ENCODE data around the gene BSG.

DNA sequence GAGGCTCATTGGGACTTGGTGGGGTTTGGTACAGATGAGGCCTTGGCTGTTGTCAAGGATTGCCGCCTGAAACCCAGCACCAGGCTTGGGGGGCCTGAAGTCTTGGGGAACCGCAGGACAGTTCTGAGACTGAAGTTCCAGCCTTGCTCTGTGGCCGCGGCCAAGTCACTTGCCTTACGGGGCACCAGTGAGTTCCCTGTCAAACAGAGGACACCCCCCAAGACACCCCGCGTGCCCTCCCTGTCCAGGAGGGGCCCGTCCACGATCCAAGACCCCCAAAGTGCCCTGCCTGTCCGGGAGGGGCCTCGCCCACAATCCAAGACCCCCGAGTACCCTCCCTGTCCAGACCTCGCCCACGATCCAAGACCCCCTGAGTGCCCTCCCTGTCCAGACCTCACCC lies 38.3 kb upstream of the BSG start:
- no peak for TF ChIP-seq POLR2A (IDR thresholded peaks at IDR 0.05)
- TF ChIP-seq, protein P1, sequence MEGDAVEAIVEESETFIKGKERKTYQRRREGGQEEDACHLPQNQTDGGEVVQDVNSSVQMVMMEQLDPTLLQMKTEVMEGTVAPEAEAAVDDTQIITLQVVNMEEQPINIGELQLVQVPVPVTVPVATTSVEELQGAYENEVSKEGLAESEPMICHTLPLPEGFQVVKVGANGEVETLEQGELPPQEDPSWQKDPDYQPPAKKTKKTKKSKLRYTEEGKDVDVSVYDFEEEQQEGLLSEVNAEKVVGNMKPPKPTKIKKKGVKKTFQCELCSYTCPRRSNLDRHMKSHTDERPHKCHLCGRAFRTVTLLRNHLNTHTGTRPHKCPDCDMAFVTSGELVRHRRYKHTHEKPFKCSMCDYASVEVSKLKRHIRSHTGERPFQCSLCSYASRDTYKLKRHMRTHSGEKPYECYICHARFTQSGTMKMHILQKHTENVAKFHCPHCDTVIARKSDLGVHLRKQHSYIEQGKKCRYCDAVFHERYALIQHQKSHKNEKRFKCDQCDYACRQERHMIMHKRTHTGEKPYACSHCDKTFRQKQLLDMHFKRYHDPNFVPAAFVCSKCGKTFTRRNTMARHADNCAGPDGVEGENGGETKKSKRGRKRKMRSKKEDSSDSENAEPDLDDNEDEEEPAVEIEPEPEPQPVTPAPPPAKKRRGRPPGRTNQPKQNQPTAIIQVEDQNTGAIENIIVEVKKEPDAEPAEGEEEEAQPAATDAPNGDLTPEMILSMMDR (IDR thresholded peaks at IDR 0.05) = no peak

Data from breast epithelium (tissue), 3 donors.